WTC11 (cell line): ENCODE measurements around the gene UBE2J2.

Experiments
- CREB1 ChIP-seq: sonication (generic); formaldehyde crosslinking; IDR thresholded peaks from 2 replicates; pipeline ENCODE4 v1.8.0; 2023; ENCODE audit warnings: mild to moderate bottlenecking, missing genetic modification reagents
- CTCF ChIP-seq: fragments of 200-600 bp; IDR thresholded peaks from 2 replicates; pipeline ENCODE4 v1.8.0; 2022; ENCODE audit warnings: antibody characterized with exemption
- ESRRA ChIP-seq: sonication (generic); formaldehyde crosslinking; IDR thresholded peaks from 2 replicates; pipeline ENCODE4 v1.8.1; 2022; ENCODE audit warnings: mild to moderate bottlenecking, missing genetic modification reagents, borderline replicate concordance
- FOXJ3 ChIP-seq: sonication (generic); formaldehyde crosslinking; IDR thresholded peaks from 2 replicates; pipeline ENCODE4 v1.9.0; 2021; ENCODE audit warnings: missing genetic modification reagents, mild to moderate bottlenecking, borderline replicate concordance
- MLX ChIP-seq: sonication (generic); formaldehyde crosslinking; IDR thresholded peaks from 2 replicates; pipeline ENCODE4 v1.8.1; 2023; ENCODE audit warnings: mild to moderate bottlenecking, missing genetic modification reagents, moderate library complexity
- NR3C1 ChIP-seq: sonication (generic); formaldehyde crosslinking; conservative IDR thresholded peaks from 2 replicates; pipeline ENCODE4 v1.8.1; 2023; ENCODE audit warnings: low read depth, mild to moderate bottlenecking, missing genetic modification reagents
- TEAD4 ChIP-seq: sonication (generic); formaldehyde crosslinking; IDR thresholded peaks from 2 replicates; pipeline ENCODE4 v1.8.0; 2022; ENCODE audit warnings: mild to moderate bottlenecking, missing genetic modification reagents
- TP53 ChIP-seq: sonication (generic); formaldehyde crosslinking; IDR thresholded peaks from 2 replicates; pipeline ENCODE4 v1.8.1; 2023; ENCODE audit warnings: mild to moderate bottlenecking, missing genetic modification reagents
- ZBTB43 ChIP-seq: sonication (generic); formaldehyde crosslinking; IDR thresholded peaks from 2 replicates; pipeline ENCODE4 v1.8.1; 2023; ENCODE audit warnings: mild to moderate bottlenecking, missing genetic modification reagents
- ZNF671 ChIP-seq: fragments of 250-450 bp; sonication (Bioruptor Pico); IDR thresholded peaks from 2 replicates; pipeline ENCODE4 v1.8.0; 2021; ENCODE audit warnings: mild to moderate bottlenecking
- TF ChIP-seq, protein P1 (sequence below): sonication (generic); formaldehyde crosslinking; conservative IDR thresholded peaks from 2 replicates; pipeline ENCODE4 v1.8.1; 2022; ENCODE audit warnings: mild to moderate bottlenecking, missing genetic modification reagents

DNA sequence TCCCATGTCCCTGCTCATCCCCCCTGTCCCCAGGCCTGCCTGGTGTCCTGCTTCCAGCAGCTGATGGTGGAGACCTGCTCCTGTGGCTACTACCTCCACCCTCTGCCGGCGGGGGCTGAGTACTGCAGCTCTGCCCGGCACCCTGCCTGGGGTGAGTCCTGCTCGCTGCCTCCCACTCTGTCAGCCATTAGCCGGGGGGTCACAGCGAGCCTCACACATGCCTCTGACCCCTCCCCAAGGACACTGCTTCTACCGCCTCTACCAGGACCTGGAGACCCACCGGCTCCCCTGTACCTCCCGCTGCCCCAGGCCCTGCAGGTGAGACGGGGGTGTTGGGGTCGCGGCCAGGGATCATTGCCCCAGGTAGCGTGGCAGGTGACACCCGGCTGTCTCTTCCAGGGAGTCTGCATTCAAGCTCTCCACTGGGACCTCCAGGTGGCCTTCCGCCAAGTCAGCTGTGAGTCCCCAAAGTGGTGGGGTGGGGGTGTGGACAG, 16.6 kb upstream of the UBE2J2 start:
- no peak for TF ChIP-seq NR3C1 (CRISPR knock-in tag)
- TF ChIP-seq FOXJ3, result no peak
- no peak for TF ChIP-seq TP53 (CRISPR knock-in tag)
- no peak for TF ChIP-seq ZNF671 (CRISPR knock-in tag)
- TF ChIP-seq CTCF, result peak; percentile 72
- TF ChIP-seq, protein P1, sequence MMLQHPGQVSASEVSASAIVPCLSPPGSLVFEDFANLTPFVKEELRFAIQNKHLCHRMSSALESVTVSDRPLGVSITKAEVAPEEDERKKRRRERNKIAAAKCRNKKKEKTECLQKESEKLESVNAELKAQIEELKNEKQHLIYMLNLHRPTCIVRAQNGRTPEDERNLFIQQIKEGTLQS (CRISPR knock-in tag), result no peak
- no peak for TF ChIP-seq TEAD4 (CRISPR knock-in tag)
- no peak for TF ChIP-seq CREB1
- no peak for TF ChIP-seq ESRRA (CRISPR knock-in tag)
- no peak for TF ChIP-seq MLX (CRISPR knock-in tag)
- no peak for TF ChIP-seq ZBTB43
